HepG2 (cell line): ENCODE data around the gene CYP17A1. TPM values are rescaled to one million over a fixed set of nuclear protein-coding genes. Genes with fewer than 3 reads are reported as not detected.
A peak's percentile ranks its signal among the peaks of the same experiment; 100 is the strongest.

Experiments used
- ATAC-seq: fragments of 200-7000 bp; cut with Tn5 transposase; 3 replicates; pipeline ENCODE4 v1.9.1; 2020; ENCODE audit warnings: mild to moderate bottlenecking, moderate library complexity
- BruUV-seq: library from RNA; stranded (reverse); fragments of 400-500 nt; replicated peaks from 2 replicates; lab custom pipeline; 2021; lab: Mats Ljungman, UMichigan
- CTCF ChIA-PET: fragments of 300-600 bp; formaldehyde crosslinking; extraction: SDS; loops from one replicate; lab custom pipeline; 2021; ENCODE audit warnings: low total read pairs, inconsistent platforms, low intra/inter-chr PET ratio; lab: Yijun Ruan, JAX
- POLR2A ChIA-PET: fragments of 350-600 bp; sonication (Branson Sonifier 250); formaldehyde crosslinking; loops from one replicate; lab custom pipeline; 2020; ENCODE audit warnings: antibody characterized with exemption, inconsistent platforms; lab: Yijun Ruan, JAX
- DNase-seq: peaks from one replicate; pipeline ENCODE4 v3.0.0-alpha.2; 2015; ENCODE audit warnings: low spot score
- FAIRE-seq: peaks from 3 replicates; lab custom pipeline; 2011; peaks lifted over from hg19 to GRCh38; lab: Jason Lieb, UNC
- H2AFZ ChIP-seq: one replicate; pipeline ENCODE4 v1.6.1; 2011; ENCODE audit warnings: low read length, inconsistent platforms
- H3K27ac ChIP-seq: fragments of 300-600 bp; 3 replicates; pipeline ENCODE4 v1.8.0; 2011; ENCODE audit warnings: mixed run types, mild to moderate bottlenecking, mixed read lengths, low read length, inconsistent platforms; ENCODE audit not compliant: insufficient read depth; ENCODE audit errors: extremely low read length
- H3K27me3 ChIP-seq, 2 experiments: fragments of 200-600 bp in 1 of 2; 2 replicates in 1 of 2; 3 replicates in 1 of 2; pipeline versions ENCODE4 v1.6.0 to v1.8.0; 2011; ENCODE audit warnings: low read length in 2 of 2, mild to moderate bottlenecking in 2 of 2, moderate library complexity in 2 of 2, inconsistent platforms in 1 of 2; ENCODE audit not compliant: insufficient read depth in 2 of 2, control insufficient read depth in 1 of 2
- H3K36me3 ChIP-seq, 2 experiments: fragments of 200-600 bp in 1 of 2; replicated peaks in 1 of 2; 2 replicates in 1 of 2; 3 replicates in 1 of 2; pipeline versions ENCODE4 v1.5.1 to v1.8.0; 2011; ENCODE audit warnings: low read length in 2 of 2, inconsistent platforms in 1 of 2; ENCODE audit not compliant: insufficient read depth in 2 of 2, control insufficient read depth in 1 of 2
- H3K4me1 ChIP-seq: 2 replicates; pipeline ENCODE4 v1.5.1; 2012; ENCODE audit warnings: low read length, inconsistent platforms; ENCODE audit not compliant: insufficient read depth
- H3K4me2 ChIP-seq: 2 replicates; pipeline ENCODE4 v1.6.0; 2011; ENCODE audit warnings: low read depth, low read length, inconsistent platforms
- H3K4me3 ChIP-seq, 3 experiments: fragments of 200-600 bp in 1 of 3; sonication (generic), shearing (Covaris generic) in 1 of 3; replicated peaks in 1 of 3; 2 replicates each; pipeline ENCODE4 v1.5.1; 2011 to 2016; ENCODE audit warnings: low read length in 3 of 3, inconsistent platforms in 2 of 3, low read depth in 2 of 3, mild to moderate bottlenecking in 2 of 3, control low read depth in 1 of 3, mixed read lengths in 1 of 3; ENCODE audit not compliant: insufficient read depth in 1 of 3
- H3K79me2 ChIP-seq: one replicate; pipeline ENCODE4 v1.6.1; 2011; ENCODE audit warnings: low read length, inconsistent platforms; ENCODE audit not compliant: insufficient read depth
- H3K9ac ChIP-seq: 2 replicates; pipeline ENCODE4 v1.6.0; 2011; ENCODE audit warnings: mild to moderate bottlenecking, low read depth, low read length, inconsistent platforms; ENCODE audit not compliant: insufficient read depth
- H3K9me3 ChIP-seq: 2 replicates; pipeline ENCODE4 v1.5.1; 2012; ENCODE audit warnings: mild to moderate bottlenecking, low read length
- H4K20me1 ChIP-seq: 2 replicates; pipeline ENCODE4 v1.6.0; 2011; ENCODE audit warnings: inconsistent platforms, mild to moderate bottlenecking, low read length, moderate library complexity; ENCODE audit not compliant: insufficient read depth
- ATF4 ChIP-seq, 2 experiments: fragments of 450-650 bp in 1 of 2; sonication (generic) in 1 of 2; formaldehyde crosslinking; IDR thresholded peaks; 2 replicates each; pipeline versions ENCODE4 v1.5.0 to v1.8.0; 2020 to 2022; ENCODE audit warnings: mild to moderate bottlenecking in 1 of 2, missing genetic modification reagents in 1 of 2
- DDIT3 ChIP-seq: sonication (generic); formaldehyde crosslinking; IDR thresholded peaks from 2 replicates; pipeline ENCODE4 v1.4.0; 2020; ENCODE audit warnings: mild to moderate bottlenecking, missing genetic modification reagents
- FOXK2 ChIP-seq: fragments of 450-650 bp; IDR thresholded peaks from 2 replicates; pipeline ENCODE4 v1.6.1; 2016
- IKZF5 ChIP-seq: IDR thresholded peaks from 2 replicates; pipeline ENCODE4 v1.6.1; 2018; ENCODE audit warnings: missing genetic modification reagents, mild to moderate bottlenecking, missing compliant biosample characterization
- LBX2 ChIP-seq: sonication (generic); formaldehyde crosslinking; IDR thresholded peaks from 2 replicates; pipeline ENCODE4 v1.5.0; 2020; ENCODE audit warnings: missing genetic modification reagents, mild to moderate bottlenecking, borderline replicate concordance
- SYNCRIP ChIP-seq: fragments of 200-400 bp; formaldehyde crosslinking; IDR thresholded peaks from 2 replicates; pipeline ENCODE4 v1.6.1; 2018; ENCODE audit warnings: mild to moderate bottlenecking, low read depth, low read length; ENCODE audit not compliant: insufficient read depth
- ZBTB14 ChIP-seq: sonication (generic); formaldehyde crosslinking; IDR thresholded peaks from 2 replicates; pipeline ENCODE4 v1.4.0; 2020; ENCODE audit warnings: missing genetic modification reagents
- ZC3H13 ChIP-seq: sonication (generic); formaldehyde crosslinking; IDR thresholded peaks from 2 replicates; pipeline ENCODE4 v1.8.1; 2023; ENCODE audit warnings: mild to moderate bottlenecking, missing genetic modification reagents, moderate library complexity
- ZFX ChIP-seq: sonication (generic); formaldehyde crosslinking; IDR thresholded peaks from 2 replicates; pipeline ENCODE4 v1.4.0; 2020; ENCODE audit warnings: mild to moderate bottlenecking, low read depth, missing genetic modification reagents, moderate library complexity
- ZIK1 ChIP-seq: sonication (generic); formaldehyde crosslinking; IDR thresholded peaks from 2 replicates; pipeline ENCODE4 v1.5.0; 2020; ENCODE audit warnings: mild to moderate bottlenecking, low read depth, missing genetic modification reagents, borderline replicate concordance
- ZNF282 ChIP-seq: fragments of 450-650 bp; IDR thresholded peaks from 2 replicates; pipeline ENCODE4 v1.6.1; 2018; ENCODE audit not compliant: partially characterized antibody
- ZNF34 ChIP-seq: sonication (generic); formaldehyde crosslinking; IDR thresholded peaks from 2 replicates; pipeline ENCODE4 v1.4.0; 2020; ENCODE audit warnings: mild to moderate bottlenecking, missing genetic modification reagents, borderline replicate concordance
- ZNF446 ChIP-seq: sonication (generic); formaldehyde crosslinking; IDR thresholded peaks from 2 replicates; pipeline ENCODE4 v1.5.0; 2020; ENCODE audit warnings: mild to moderate bottlenecking, missing genetic modification reagents
- ZNF891 ChIP-seq: sonication (generic); formaldehyde crosslinking; IDR thresholded peaks from 2 replicates; pipeline ENCODE4 v1.5.0; 2020; ENCODE audit warnings: mild to moderate bottlenecking, missing genetic modification reagents
- WGBS: methylation state at CpG from one replicate; pipeline ENCODE4 v1.1.6; 2017; ENCODE audit warnings: low lambda C conversion rate; 5-methylcytosine and 5-hydroxymethylcytosine counted together
- in situ Hi-C: cut with HindIII; loops from 2 replicates; pipeline ENCODE4 v1.10.0; 2017; ENCODE audit warnings: low pct_unique_long_range_greater_than_20kb; ENCODE audit not compliant: extremely low pct_ligation_motif_present
- intact Hi-C: fragments of 100-400 bp; cut with micrococcal nuclease; formaldehyde crosslinking; loops from one replicate; pipeline ENCODE4 v1.10.0; 2022; ENCODE audit not compliant: unreplicated experiment
- polyA plus RNA-seq, 8 experiments: library from polyadenylated mRNA; depleted of rRNA in 3 of 8; stranded (reverse) in 7 of 8; unstranded in 1 of 8; fragments of >200 nt; fragmentation: Illumina TruSeq in 4 of 8; extraction: Trizol in 4 of 8; gene quantifications; 2 replicates each; pipeline versions ENCODE4 v1.2.1 to v1.2.3, GENCODE V29; 2011 to 2016; ENCODE audit warnings: low read depth in 4 of 8, missing spikeins in 1 of 8, mixed read lengths in 1 of 8; ENCODE audit not compliant: insufficient read depth in 1 of 8
- total RNA-seq, 5 experiments: library from RNA; depleted of rRNA; stranded (reverse); fragments of >200 nt; fragmentation: Illumina TruSeq; extraction: Trizol; gene quantifications; 2 replicates each; pipeline ENCODE4 v1.2.3, GENCODE V29; 2016; ENCODE audit warnings: low read depth in 1 of 5

Gene CYP17A1
- total and polyA plus RNA-seq, 2 of the 13 experiments (the other 11 are each of a cell fraction or from before 2014, with no cell fraction given): 0.13 to 1.1 TPM

- no peak for DNase-seq
- Histone ChIP-seq H3K36me3 (peaks cover 0 to 28% of the 10 kb centered on the region in 2 experiments; a peak in 2 of 5 replicates), H3K9ac (no peak overlapping the region), H3K79me2 (no peaks in the 10 kb centered on the region), H3K4me2 (no peak overlapping the region), H2AFZ (no peak overlapping the region), H3K9me3 (no peaks in the 10 kb centered on the region), H4K20me1 (no peaks in the 10 kb centered on the region), H3K4me3 (no peak overlapping the region), H3K4me1 (peaks cover 18% of the 10 kb centered on the region), H3K27ac (no peak overlapping the region), H3K27me3 (no peaks in the 10 kb centered on the region)
- POLR2A ChIA-PET: interaction anchor here (1.0 kb wide), 1 partner anchor 11 kb away, joined by 3 read pairs; no protein-coding TSS in a partner anchor
- no peak for ATAC-seq
- no TSS peak for BruUV-seq
- no peak for FAIRE-seq
- in situ Hi-C loops (no loop called here), intact Hi-C loops (no loop called here)
- TF ChIP-seq ZNF891 (CRISPR knock-in tag) (no peak), ATF4 (CRISPR knock-in tag; IDR thresholded peaks at IDR 0.05) (0 out of 4 replicates have a peak, but pooled peaks of 1 of the 2 experiments have one; percentile 14)
- CTCF ChIA-PET: no interaction called here
- WGBS: 90% methylated on average over 3 of the region's 3 CpGs
These were observed 28.4 kb upstream of the CYP17A1 start for GRCh38 chr10:102865620-102866019.

GRCh38 chr10:102863660-102864059 lies 26.4 kb upstream of the CYP17A1 start:
- intact Hi-C loops (no loop called here), in situ Hi-C loops (no loop called here)
- no peaks in the 10 kb centered on the region for H3K9me3 ChIP-seq
- H3K27ac ChIP-seq: no peak overlapping the region
- no peak for DNase-seq
- H3K4me2 ChIP-seq: no peak overlapping the region
- no peak overlapping the region for H3K4me3 ChIP-seq
- 81% methylated on average over 2 of the region's 2 CpGs for WGBS
- no peak overlapping the region for H3K9ac ChIP-seq
- ChIA-PET POLR2A (no interaction called here), CTCF (no interaction called here)
- H3K79me2 ChIP-seq: no peaks in the 10 kb centered on the region
- H3K27me3 ChIP-seq: no peaks in the 10 kb centered on the region
- H3K36me3 ChIP-seq: peaks cover 1 to 31% of the 10 kb centered on the region in 2 experiments; a peak in 3 of 5 replicates
- BruUV-seq: TSS peak; percentile 53
- no peak overlapping the region for H2AFZ ChIP-seq
- H3K4me1 ChIP-seq: peaks cover 18% of the 10 kb centered on the region
- FAIRE-seq: no peak
- no peak for ATAC-seq
- no peaks in the 10 kb centered on the region for H4K20me1 ChIP-seq
- no peak for TF ChIP-seq ZFX (CRISPR knock-in tag)
- no peak for TF ChIP-seq ZC3H13 (CRISPR knock-in tag)
- no peak for TF ChIP-seq ZNF446 (CRISPR knock-in tag)
- no peak for TF ChIP-seq SYNCRIP
- TF ChIP-seq ZNF34 (CRISPR knock-in tag): no peak
- no peak for TF ChIP-seq ZNF282
- no peak for TF ChIP-seq DDIT3
- no peak for TF ChIP-seq FOXK2
- no peak for TF ChIP-seq IKZF5 (CRISPR knock-in tag)
- no peak for TF ChIP-seq ZIK1 (CRISPR knock-in tag)
- TF ChIP-seq LBX2: no peak
- no peak for TF ChIP-seq ZBTB14 (CRISPR knock-in tag)
